HepG2 (cell line): ENCODE data around the gene CES2. TPM values are rescaled to one million over a fixed set of nuclear protein-coding genes. Genes with fewer than 3 reads are reported as not detected.

Experiments used
- ATAC-seq: fragments of 200-7000 bp; cut with Tn5 transposase; 3 replicates; pipeline ENCODE4 v1.9.1; 2020; ENCODE audit warnings: mild to moderate bottlenecking, moderate library complexity
- BruUV-seq: library from RNA; stranded (reverse); fragments of 400-500 nt; replicated peaks from 2 replicates; lab custom pipeline; 2021; lab: Mats Ljungman, UMichigan
- CTCF ChIA-PET: fragments of 300-600 bp; formaldehyde crosslinking; extraction: SDS; loops from one replicate; lab custom pipeline; 2021; ENCODE audit warnings: low total read pairs, inconsistent platforms, low intra/inter-chr PET ratio; lab: Yijun Ruan, JAX
- POLR2A ChIA-PET: fragments of 350-600 bp; sonication (Branson Sonifier 250); formaldehyde crosslinking; loops from one replicate; lab custom pipeline; 2020; ENCODE audit warnings: antibody characterized with exemption, inconsistent platforms; lab: Yijun Ruan, JAX
- DNase-seq: peaks from one replicate; pipeline ENCODE4 v3.0.0-alpha.2; 2015; ENCODE audit warnings: low spot score
- FAIRE-seq: peaks from 3 replicates; lab custom pipeline; 2011; peaks lifted over from hg19 to GRCh38; lab: Jason Lieb, UNC
- H2AFZ ChIP-seq: one replicate; pipeline ENCODE4 v1.6.1; 2011; ENCODE audit warnings: low read length, inconsistent platforms
- H3K27ac ChIP-seq: fragments of 300-600 bp; 3 replicates; pipeline ENCODE4 v1.8.0; 2011; ENCODE audit warnings: mixed run types, mild to moderate bottlenecking, mixed read lengths, low read length, inconsistent platforms; ENCODE audit not compliant: insufficient read depth; ENCODE audit errors: extremely low read length
- H3K27me3 ChIP-seq, 2 experiments: fragments of 200-600 bp in 1 of 2; 2 replicates in 1 of 2; 3 replicates in 1 of 2; pipeline versions ENCODE4 v1.6.0 to v1.8.0; 2011; ENCODE audit warnings: low read length in 2 of 2, mild to moderate bottlenecking in 2 of 2, moderate library complexity in 2 of 2, inconsistent platforms in 1 of 2; ENCODE audit not compliant: insufficient read depth in 2 of 2, control insufficient read depth in 1 of 2
- H3K36me3 ChIP-seq, 2 experiments: fragments of 200-600 bp in 1 of 2; replicated peaks in 1 of 2; 2 replicates in 1 of 2; 3 replicates in 1 of 2; pipeline versions ENCODE4 v1.5.1 to v1.8.0; 2011; ENCODE audit warnings: low read length in 2 of 2, inconsistent platforms in 1 of 2; ENCODE audit not compliant: insufficient read depth in 2 of 2, control insufficient read depth in 1 of 2
- H3K4me1 ChIP-seq: 2 replicates; pipeline ENCODE4 v1.5.1; 2012; ENCODE audit warnings: low read length, inconsistent platforms; ENCODE audit not compliant: insufficient read depth
- H3K4me2 ChIP-seq: 2 replicates; pipeline ENCODE4 v1.6.0; 2011; ENCODE audit warnings: low read depth, low read length, inconsistent platforms
- H3K4me3 ChIP-seq, 3 experiments: fragments of 200-600 bp in 1 of 3; sonication (generic), shearing (Covaris generic) in 1 of 3; replicated peaks in 1 of 3; 2 replicates each; pipeline ENCODE4 v1.5.1; 2011 to 2016; ENCODE audit warnings: low read length in 3 of 3, inconsistent platforms in 2 of 3, low read depth in 2 of 3, mild to moderate bottlenecking in 2 of 3, control low read depth in 1 of 3, mixed read lengths in 1 of 3; ENCODE audit not compliant: insufficient read depth in 1 of 3
- H3K79me2 ChIP-seq: one replicate; pipeline ENCODE4 v1.6.1; 2011; ENCODE audit warnings: low read length, inconsistent platforms; ENCODE audit not compliant: insufficient read depth
- H3K9ac ChIP-seq: 2 replicates; pipeline ENCODE4 v1.6.0; 2011; ENCODE audit warnings: mild to moderate bottlenecking, low read depth, low read length, inconsistent platforms; ENCODE audit not compliant: insufficient read depth
- H3K9me3 ChIP-seq: 2 replicates; pipeline ENCODE4 v1.5.1; 2012; ENCODE audit warnings: mild to moderate bottlenecking, low read length
- H4K20me1 ChIP-seq: 2 replicates; pipeline ENCODE4 v1.6.0; 2011; ENCODE audit warnings: inconsistent platforms, mild to moderate bottlenecking, low read length, moderate library complexity; ENCODE audit not compliant: insufficient read depth
- GATAD2A ChIP-seq: IDR thresholded peaks from 2 replicates; pipeline ENCODE4 v1.6.1; 2016
- HMG20A ChIP-seq: IDR thresholded peaks from 2 replicates; pipeline ENCODE4 v1.6.1; 2016; ENCODE audit warnings: borderline replicate concordance
- MAF1 ChIP-seq: sonication (generic); formaldehyde crosslinking; IDR thresholded peaks from 2 replicates; pipeline ENCODE4 v1.5.0; 2020; ENCODE audit warnings: missing genetic modification reagents, borderline replicate concordance
- RARA ChIP-seq: IDR thresholded peaks from 2 replicates; pipeline ENCODE4 v1.6.1; 2016; ENCODE audit warnings: missing genetic modification reagents, missing compliant biosample characterization
- SOX5 ChIP-seq: IDR thresholded peaks from 2 replicates; pipeline ENCODE4 v1.6.1; 2016; ENCODE audit warnings: borderline replicate concordance
- ZNF768 ChIP-seq: sonication (generic); formaldehyde crosslinking; IDR thresholded peaks from 2 replicates; pipeline ENCODE4 v1.4.0; 2020; ENCODE audit warnings: missing genetic modification reagents
- WGBS: methylation state at CpG from one replicate; pipeline ENCODE4 v1.1.6; 2017; ENCODE audit warnings: low lambda C conversion rate; 5-methylcytosine and 5-hydroxymethylcytosine counted together
- in situ Hi-C: cut with HindIII; loops from 2 replicates; pipeline ENCODE4 v1.10.0; 2017; ENCODE audit warnings: low pct_unique_long_range_greater_than_20kb; ENCODE audit not compliant: extremely low pct_ligation_motif_present
- intact Hi-C: fragments of 100-400 bp; cut with micrococcal nuclease; formaldehyde crosslinking; loops from one replicate; pipeline ENCODE4 v1.10.0; 2022; ENCODE audit not compliant: unreplicated experiment
- polyA plus RNA-seq, 8 experiments: library from polyadenylated mRNA; depleted of rRNA in 3 of 8; stranded (reverse) in 7 of 8; unstranded in 1 of 8; fragments of >200 nt; fragmentation: Illumina TruSeq in 4 of 8; extraction: Trizol in 4 of 8; gene quantifications; 2 replicates each; pipeline versions ENCODE4 v1.2.1 to v1.2.3, GENCODE V29; 2011 to 2016; ENCODE audit warnings: low read depth in 4 of 8, missing spikeins in 1 of 8, mixed read lengths in 1 of 8; ENCODE audit not compliant: insufficient read depth in 1 of 8
- total RNA-seq, 5 experiments: library from RNA; depleted of rRNA; stranded (reverse); fragments of >200 nt; fragmentation: Illumina TruSeq; extraction: Trizol; gene quantifications; 2 replicates each; pipeline ENCODE4 v1.2.3, GENCODE V29; 2016; ENCODE audit warnings: low read depth in 1 of 5
- TF ChIP-seq, protein P1 (sequence below): sonication (generic); formaldehyde crosslinking; IDR thresholded peaks from 2 replicates; pipeline ENCODE4 v1.4.0; 2020; ENCODE audit warnings: missing genetic modification reagents, mild to moderate bottlenecking, borderline replicate concordance
- TF ChIP-seq, protein P2 (sequence below): sonication (generic); formaldehyde crosslinking; IDR thresholded peaks from 2 replicates; pipeline ENCODE4 v1.5.1; 2020; ENCODE audit warnings: mild to moderate bottlenecking, missing genetic modification reagents, borderline replicate concordance
- TF ChIP-seq, protein P3 (sequence below): sonication (generic); formaldehyde crosslinking; IDR thresholded peaks from 2 replicates; pipeline ENCODE4 v1.4.0; 2020; ENCODE audit warnings: missing genetic modification reagents, mild to moderate bottlenecking, borderline replicate concordance
- TF ChIP-seq, protein P4 (sequence below): sonication (generic); formaldehyde crosslinking; IDR thresholded peaks from 2 replicates; pipeline ENCODE4 v1.5.1; 2020; ENCODE audit warnings: missing genetic modification reagents, mild to moderate bottlenecking, borderline replicate concordance

CES2 gene
- total and polyA plus RNA-seq, 2 of the 13 experiments (the other 11 are each of a cell fraction or from before 2014, with no cell fraction given), result 50.6 to 63.8 TPM

DNA sequence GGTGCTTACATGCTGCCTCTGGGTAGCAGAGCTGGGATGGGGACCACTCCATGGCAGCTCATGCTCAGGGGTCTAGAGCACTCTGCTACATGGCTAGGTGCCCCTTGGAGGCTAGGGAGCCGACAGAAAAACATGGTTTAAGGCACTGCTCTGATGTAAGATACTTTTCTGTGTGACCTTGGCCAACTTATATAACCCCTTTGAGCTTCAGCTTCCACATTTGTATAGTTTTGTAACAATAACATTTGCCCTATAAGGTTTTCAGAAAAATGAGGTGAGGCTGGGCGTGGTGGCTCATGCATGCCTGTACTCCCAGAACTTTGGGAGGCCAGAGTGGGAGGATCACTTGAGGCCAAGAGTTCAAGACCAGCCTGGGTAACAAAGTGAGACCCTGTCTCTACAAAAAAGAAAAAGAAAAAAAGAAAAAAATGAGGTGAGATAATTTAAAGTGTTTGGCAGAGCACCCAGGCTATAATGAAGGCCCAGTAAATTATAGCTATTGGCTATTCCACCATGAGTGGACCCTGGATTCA lies 56.3 kb downstream of the CES2 start:
- peaks cover 50% of the 10 kb centered on the region for H3K4me1 ChIP-seq
- in situ Hi-C loops, result no loop called here
- no TSS peak for BruUV-seq
- H4K20me1 ChIP-seq, result no peaks in the 10 kb centered on the region
- peak overlapping the region in 1 of 3 experiments; percentile 20; a peak in 1 of 6 replicates for H3K4me3 ChIP-seq
- 8% methylated on average over 2 of the region's 2 CpGs for WGBS
- POLR2A ChIA-PET, result no interaction called here
- CTCF ChIA-PET, result no interaction called here
- H3K36me3 ChIP-seq, result no peaks in the 10 kb centered on the region
- DNase-seq (no peak), FAIRE-seq (no peak), ATAC-seq (no peak)
- H3K27me3 ChIP-seq, result peaks cover 0 to 3% of the 10 kb centered on the region in 2 experiments; a peak in 1 of 5 replicates
- intact Hi-C loops, result no loop called here
- peak overlapping the region; percentile 30 for H3K4me2 ChIP-seq
- no peak overlapping the region for H3K27ac ChIP-seq
- no peak overlapping the region for H2AFZ ChIP-seq
- H3K9me3 ChIP-seq, result no peaks in the 10 kb centered on the region
- no peak overlapping the region for H3K9ac ChIP-seq
- no peaks in the 10 kb centered on the region for H3K79me2 ChIP-seq
- TF ChIP-seq, protein P1, sequence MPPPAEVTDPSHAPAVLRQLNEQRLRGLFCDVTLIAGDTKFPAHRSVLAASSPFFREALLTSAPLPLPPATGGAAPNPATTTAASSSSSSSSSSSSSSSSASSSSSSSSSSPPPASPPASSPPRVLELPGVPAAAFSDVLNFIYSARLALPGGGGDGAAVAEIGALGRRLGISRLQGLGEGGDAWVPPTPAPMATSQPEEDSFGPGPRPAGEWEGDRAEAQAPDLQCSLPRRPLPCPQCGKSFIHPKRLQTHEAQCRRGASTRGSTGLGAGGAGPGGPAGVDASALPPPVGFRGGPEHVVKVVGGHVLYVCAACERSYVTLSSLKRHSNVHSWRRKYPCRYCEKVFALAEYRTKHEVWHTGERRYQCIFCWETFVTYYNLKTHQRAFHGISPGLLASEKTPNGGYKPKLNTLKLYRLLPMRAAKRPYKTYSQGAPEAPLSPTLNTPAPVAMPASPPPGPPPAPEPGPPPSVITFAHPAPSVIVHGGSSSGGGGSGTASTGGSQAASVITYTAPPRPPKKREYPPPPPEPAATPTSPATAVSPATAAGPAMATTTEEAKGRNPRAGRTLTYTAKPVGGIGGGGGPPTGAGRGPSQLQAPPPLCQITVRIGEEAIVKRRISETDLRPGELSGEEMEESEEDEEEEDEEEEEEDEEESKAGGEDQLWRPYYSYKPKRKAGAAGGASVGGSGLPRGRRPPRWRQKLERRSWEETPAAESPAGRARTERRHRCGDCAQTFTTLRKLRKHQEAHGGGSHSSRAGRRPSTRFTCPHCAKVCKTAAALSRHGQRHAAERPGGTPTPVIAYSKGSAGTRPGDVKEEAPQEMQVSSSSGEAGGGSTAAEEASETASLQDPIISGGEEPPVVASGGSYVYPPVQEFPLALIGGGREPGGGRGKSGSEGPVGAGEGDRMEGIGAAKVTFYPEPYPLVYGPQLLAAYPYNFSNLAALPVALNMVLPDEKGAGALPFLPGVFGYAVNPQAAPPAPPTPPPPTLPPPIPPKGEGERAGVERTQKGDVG (CRISPR knock-in tag), result no peak
- TF ChIP-seq, protein P2, sequence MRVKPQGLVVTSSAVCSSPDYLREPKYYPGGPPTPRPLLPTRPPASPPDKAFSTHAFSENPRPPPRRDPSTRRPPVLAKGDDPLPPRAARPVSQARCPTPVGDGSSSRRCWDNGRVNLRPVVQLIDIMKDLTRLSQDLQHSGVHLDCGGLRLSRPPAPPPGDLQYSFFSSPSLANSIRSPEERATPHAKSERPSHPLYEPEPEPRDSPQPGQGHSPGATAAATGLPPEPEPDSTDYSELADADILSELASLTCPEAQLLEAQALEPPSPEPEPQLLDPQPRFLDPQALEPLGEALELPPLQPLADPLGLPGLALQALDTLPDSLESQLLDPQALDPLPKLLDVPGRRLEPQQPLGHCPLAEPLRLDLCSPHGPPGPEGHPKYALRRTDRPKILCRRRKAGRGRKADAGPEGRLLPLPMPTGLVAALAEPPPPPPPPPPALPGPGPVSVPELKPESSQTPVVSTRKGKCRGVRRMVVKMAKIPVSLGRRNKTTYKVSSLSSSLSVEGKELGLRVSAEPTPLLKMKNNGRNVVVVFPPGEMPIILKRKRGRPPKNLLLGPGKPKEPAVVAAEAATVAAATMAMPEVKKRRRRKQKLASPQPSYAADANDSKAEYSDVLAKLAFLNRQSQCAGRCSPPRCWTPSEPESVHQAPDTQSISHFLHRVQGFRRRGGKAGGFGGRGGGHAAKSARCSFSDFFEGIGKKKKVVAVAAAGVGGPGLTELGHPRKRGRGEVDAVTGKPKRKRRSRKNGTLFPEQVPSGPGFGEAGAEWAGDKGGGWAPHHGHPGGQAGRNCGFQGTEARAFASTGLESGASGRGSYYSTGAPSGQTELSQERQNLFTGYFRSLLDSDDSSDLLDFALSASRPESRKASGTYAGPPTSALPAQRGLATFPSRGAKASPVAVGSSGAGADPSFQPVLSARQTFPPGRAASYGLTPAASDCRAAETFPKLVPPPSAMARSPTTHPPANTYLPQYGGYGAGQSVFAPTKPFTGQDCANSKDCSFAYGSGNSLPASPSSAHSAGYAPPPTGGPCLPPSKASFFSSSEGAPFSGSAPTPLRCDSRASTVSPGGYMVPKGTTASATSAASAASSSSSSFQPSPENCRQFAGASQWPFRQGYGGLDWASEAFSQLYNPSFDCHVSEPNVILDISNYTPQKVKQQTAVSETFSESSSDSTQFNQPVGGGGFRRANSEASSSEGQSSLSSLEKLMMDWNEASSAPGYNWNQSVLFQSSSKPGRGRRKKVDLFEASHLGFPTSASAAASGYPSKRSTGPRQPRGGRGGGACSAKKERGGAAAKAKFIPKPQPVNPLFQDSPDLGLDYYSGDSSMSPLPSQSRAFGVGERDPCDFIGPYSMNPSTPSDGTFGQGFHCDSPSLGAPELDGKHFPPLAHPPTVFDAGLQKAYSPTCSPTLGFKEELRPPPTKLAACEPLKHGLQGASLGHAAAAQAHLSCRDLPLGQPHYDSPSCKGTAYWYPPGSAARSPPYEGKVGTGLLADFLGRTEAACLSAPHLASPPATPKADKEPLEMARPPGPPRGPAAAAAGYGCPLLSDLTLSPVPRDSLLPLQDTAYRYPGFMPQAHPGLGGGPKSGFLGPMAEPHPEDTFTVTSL (CRISPR knock-in tag), result 0 out of 2 replicates have a peak, but pooled peaks have one; percentile 47
- no peak for TF ChIP-seq MAF1
- peak; percentile 47; the same call in 1 of the 2 replicates for TF ChIP-seq SOX5 (CRISPR knock-in tag)
- TF ChIP-seq ZNF768 (CRISPR knock-in tag), result no peak
- TF ChIP-seq, protein P3, sequence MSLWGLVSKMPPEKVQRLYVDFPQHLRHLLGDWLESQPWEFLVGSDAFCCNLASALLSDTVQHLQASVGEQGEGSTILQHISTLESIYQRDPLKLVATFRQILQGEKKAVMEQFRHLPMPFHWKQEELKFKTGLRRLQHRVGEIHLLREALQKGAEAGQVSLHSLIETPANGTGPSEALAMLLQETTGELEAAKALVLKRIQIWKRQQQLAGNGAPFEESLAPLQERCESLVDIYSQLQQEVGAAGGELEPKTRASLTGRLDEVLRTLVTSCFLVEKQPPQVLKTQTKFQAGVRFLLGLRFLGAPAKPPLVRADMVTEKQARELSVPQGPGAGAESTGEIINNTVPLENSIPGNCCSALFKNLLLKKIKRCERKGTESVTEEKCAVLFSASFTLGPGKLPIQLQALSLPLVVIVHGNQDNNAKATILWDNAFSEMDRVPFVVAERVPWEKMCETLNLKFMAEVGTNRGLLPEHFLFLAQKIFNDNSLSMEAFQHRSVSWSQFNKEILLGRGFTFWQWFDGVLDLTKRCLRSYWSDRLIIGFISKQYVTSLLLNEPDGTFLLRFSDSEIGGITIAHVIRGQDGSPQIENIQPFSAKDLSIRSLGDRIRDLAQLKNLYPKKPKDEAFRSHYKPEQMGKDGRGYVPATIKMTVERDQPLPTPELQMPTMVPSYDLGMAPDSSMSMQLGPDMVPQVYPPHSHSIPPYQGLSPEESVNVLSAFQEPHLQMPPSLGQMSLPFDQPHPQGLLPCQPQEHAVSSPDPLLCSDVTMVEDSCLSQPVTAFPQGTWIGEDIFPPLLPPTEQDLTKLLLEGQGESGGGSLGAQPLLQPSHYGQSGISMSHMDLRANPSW (CRISPR knock-in tag), result 0 out of 2 replicates have a peak, but pooled peaks have one; percentile 42
- TF ChIP-seq, protein P4, sequence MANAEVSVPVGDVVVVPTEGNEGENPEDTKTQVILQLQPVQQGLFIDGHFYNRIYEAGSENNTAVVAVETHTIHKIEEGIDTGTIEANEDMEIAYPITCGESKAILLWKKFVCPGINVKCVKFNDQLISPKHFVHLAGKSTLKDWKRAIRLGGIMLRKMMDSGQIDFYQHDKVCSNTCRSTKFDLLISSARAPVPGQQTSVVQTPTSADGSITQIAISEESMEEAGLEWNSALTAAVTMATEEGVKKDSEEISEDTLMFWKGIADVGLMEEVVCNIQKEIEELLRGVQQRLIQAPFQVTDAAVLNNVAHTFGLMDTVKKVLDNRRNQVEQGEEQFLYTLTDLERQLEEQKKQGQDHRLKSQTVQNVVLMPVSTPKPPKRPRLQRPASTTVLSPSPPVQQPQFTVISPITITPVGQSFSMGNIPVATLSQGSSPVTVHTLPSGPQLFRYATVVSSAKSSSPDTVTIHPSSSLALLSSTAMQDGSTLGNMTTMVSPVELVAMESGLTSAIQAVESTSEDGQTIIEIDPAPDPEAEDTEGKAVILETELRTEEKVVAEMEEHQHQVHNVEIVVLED (CRISPR knock-in tag), result 0 out of 2 replicates have a peak, but pooled peaks have one; percentile 31
- TF ChIP-seq GATAD2A (CRISPR knock-in tag), result peak; percentile 38; the same call in 1 of the 2 replicates
- peak; percentile 70 for TF ChIP-seq RARA (CRISPR knock-in tag)
- peak; percentile 59; the same call in 1 of the 2 replicates for TF ChIP-seq HMG20A (CRISPR knock-in tag)
